Measurements from ENCODE around the gene GRHL3.

The GRHL3 gene

DNA sequence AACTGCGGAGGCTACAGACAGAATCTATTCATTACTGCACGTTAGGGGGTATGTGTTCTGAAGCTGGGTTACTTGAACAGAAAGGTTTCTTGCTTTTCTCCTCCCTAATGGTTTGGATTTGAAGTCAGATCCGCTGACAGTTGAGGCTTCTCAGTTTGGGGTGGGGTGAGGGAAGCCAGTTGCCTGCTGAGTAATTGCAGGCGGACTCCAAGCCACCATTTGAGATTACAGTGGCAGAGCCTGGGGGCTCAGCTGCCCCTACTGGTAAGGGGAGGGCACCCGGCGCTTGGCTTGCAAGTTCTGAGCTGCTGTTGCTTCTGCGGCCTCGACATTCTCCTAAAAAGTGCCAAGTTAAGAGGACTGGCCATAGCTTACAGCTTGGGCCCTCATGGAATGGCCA is 2.0 kb downstream of the GRHL3 start:
- Histone ChIP-seq H3K4me1 (ENCODE audit: control insufficient read depth, insufficient read depth, low read length) (peaks cover 17% of the 10 kb centered on the region), H3K9me3 (replicated peaks; ENCODE audit: low read length) (no peaks in the 10 kb centered on the region), H3K36me3 (ENCODE audit: insufficient read depth, low read length) (no peaks in the 10 kb centered on the region), H3K9ac (ENCODE audit: low read depth, low read length) (no peak overlapping the region), H3K4me3 (ENCODE audit: low read length) (peak overlapping the region; percentile 70), H3K4me2 (ENCODE audit: low read length) (peak overlapping the region; percentile 86), H3K27me3 (ENCODE audit: control insufficient read depth, insufficient read depth, low read length) (peaks cover 72% of the 10 kb centered on the region)

DNA sequence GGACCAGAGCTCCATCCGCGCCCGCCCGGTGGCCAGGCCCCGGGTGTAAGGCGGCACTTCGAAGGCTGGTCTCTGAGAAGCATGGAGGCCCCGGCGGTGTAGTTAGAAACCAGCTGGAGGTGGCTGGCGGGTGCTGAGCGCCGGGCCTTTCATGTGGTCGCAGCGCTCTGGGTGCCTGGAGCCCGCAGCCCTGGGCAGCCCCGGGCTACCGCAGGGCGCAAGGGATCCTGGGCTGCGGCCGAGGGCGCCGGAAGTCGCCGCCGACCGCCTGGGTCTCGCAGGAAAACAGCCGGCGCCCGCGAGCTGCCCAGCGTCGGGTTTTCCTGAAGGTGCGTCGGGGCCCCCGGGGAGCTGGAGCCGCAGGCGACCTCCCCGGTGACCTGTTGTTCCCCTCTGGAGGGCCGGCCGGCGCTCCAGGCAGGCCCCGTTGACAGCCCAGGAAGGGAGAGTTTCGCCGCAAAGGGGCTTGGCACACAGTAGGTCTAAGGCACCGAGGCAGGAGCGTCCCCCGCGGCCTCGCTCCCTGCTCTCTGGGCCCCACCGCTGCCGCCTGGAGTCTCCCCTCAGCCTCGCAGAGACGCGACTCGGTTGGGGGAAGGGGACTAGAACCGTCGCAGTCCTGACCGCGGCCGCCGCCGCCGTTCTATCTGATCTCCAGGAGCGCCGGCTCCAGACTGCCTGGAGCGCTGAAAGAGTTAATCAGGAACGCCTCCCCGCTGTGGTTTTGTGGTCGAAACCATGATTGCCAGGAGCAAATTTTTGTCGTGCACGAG is 2.7 kb downstream of the GRHL3 start:
- peak overlapping the region; percentile 75 for H3K9ac ChIP-seq (ENCODE audit: low read depth, low read length)
- peaks cover 17% of the 10 kb centered on the region for H3K4me1 ChIP-seq (ENCODE audit: control insufficient read depth, insufficient read depth, low read length)
- H3K4me3 ChIP-seq (ENCODE audit: low read length), result peak overlapping the region; percentile 70
- H3K36me3 ChIP-seq (ENCODE audit: insufficient read depth, low read length), result no peaks in the 10 kb centered on the region
- H3K27me3 ChIP-seq (ENCODE audit: control insufficient read depth, insufficient read depth, low read length), result peaks cover 76% of the 10 kb centered on the region
- H3K4me2 ChIP-seq (ENCODE audit: low read length), result peak overlapping the region; percentile 86
- no peaks in the 10 kb centered on the region for H3K9me3 ChIP-seq (replicated peaks; ENCODE audit: low read length)

DNA sequence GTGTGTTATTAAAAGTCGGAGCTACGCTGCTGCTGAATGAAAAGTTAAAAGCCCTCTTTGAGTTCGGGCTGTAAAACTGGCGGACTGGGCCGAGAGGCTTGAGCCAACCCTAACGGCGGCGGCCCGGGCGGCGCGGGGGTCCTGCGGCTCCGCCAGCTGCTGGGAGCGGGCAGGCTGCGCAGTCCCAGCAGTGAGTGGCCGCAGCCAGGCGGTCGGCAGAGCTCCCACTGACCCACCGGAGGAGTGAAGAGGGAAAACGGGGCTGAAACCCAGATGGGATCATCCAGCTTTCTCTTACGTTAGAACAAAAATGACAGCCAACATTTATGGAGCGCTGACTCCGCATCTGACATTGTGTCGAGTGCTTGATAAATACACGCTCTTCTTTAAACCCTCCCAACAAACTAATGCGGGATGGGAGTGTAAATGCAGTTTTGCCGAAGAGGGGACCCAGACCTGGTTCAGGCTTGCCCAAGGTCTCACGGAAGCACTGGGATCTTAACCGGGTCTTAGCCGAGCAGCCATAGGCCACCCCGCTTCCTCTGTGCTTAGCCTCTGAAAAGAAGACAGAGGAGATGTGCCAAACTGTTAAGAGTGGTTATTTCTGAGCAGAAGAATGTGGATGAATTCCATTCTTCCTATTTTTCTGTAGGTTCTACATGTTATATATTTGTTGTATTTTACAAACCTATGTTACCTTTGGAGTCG is 3.5 kb downstream of the GRHL3 start:
- H3K9me3 ChIP-seq (replicated peaks; ENCODE audit: low read length), result no peaks in the 10 kb centered on the region
- peak overlapping the region; percentile 70 for H3K4me3 ChIP-seq (ENCODE audit: low read length)
- H3K36me3 ChIP-seq (ENCODE audit: insufficient read depth, low read length), result no peaks in the 10 kb centered on the region
- peaks cover 75% of the 10 kb centered on the region for H3K27me3 ChIP-seq (ENCODE audit: control insufficient read depth, insufficient read depth, low read length)
- H3K4me2 ChIP-seq (ENCODE audit: low read length), result peak overlapping the region; percentile 86
- H3K4me1 ChIP-seq (ENCODE audit: control insufficient read depth, insufficient read depth, low read length), result peaks cover 17% of the 10 kb centered on the region
- peak overlapping the region; percentile 75 for H3K9ac ChIP-seq (ENCODE audit: low read depth, low read length)

DNA sequence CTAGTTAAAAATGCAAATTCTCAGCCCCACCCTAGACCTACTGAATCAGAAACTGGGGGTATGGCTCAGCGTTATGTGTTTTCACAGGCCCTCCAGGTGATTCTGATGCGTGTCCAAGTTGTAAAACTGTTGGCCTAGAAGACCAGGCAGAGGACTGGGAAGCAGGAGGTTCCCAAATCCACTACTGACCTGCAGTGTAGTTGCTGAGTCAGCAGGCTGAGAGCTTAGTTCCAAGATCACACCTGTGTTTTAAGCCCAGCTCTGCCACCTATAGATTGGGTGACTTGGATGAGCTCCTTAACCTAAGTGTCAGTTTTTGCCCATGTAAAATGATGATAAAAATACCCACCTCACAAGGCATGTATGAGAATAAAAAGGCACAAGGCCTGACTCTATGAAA is 4.1 kb downstream of the GRHL3 start:
- Histone ChIP-seq H3K9ac (ENCODE audit: low read depth, low read length) (no peak overlapping the region), H3K4me3 (ENCODE audit: low read length) (no peak overlapping the region), H3K27me3 (ENCODE audit: control insufficient read depth, insufficient read depth, low read length) (peaks cover 73% of the 10 kb centered on the region), H3K4me2 (ENCODE audit: low read length) (no peak overlapping the region), H3K4me1 (ENCODE audit: control insufficient read depth, insufficient read depth, low read length) (peaks cover 24% of the 10 kb centered on the region), H3K36me3 (ENCODE audit: insufficient read depth, low read length) (no peaks in the 10 kb centered on the region), H3K9me3 (replicated peaks; ENCODE audit: low read length) (no peaks in the 10 kb centered on the region)

DNA sequence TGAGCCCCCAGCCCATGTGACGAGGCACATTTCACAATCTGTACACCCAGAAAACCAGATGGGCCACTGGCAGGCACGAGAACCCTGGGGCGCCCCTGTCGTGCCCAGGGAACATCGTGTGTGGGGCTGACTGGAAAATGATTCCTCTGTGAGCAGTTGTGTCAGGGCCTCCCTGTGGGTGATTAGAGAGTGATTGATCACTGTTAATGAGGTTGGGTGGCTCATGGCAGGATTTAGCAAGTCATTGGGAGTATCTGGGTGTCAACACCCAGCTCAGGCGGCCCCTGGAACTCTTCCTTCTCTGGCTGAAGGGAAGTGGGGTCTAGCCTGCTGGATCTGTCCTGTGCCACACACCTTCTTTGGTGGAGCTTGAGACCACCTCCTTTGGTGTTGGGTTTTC is 5.7 kb downstream of the GRHL3 start:
- no peaks in the 10 kb centered on the region for H3K36me3 ChIP-seq (ENCODE audit: insufficient read depth, low read length)
- H3K4me3 ChIP-seq (ENCODE audit: low read length), result no peak overlapping the region
- no peak overlapping the region for H3K4me2 ChIP-seq (ENCODE audit: low read length)
- H3K9me3 ChIP-seq (replicated peaks; ENCODE audit: low read length), result no peaks in the 10 kb centered on the region
- peaks cover 65% of the 10 kb centered on the region for H3K27me3 ChIP-seq (ENCODE audit: control insufficient read depth, insufficient read depth, low read length)
- no peak overlapping the region for H3K9ac ChIP-seq (ENCODE audit: low read depth, low read length)
- H3K4me1 ChIP-seq (ENCODE audit: control insufficient read depth, insufficient read depth, low read length), result peaks cover 33% of the 10 kb centered on the region

DNA sequence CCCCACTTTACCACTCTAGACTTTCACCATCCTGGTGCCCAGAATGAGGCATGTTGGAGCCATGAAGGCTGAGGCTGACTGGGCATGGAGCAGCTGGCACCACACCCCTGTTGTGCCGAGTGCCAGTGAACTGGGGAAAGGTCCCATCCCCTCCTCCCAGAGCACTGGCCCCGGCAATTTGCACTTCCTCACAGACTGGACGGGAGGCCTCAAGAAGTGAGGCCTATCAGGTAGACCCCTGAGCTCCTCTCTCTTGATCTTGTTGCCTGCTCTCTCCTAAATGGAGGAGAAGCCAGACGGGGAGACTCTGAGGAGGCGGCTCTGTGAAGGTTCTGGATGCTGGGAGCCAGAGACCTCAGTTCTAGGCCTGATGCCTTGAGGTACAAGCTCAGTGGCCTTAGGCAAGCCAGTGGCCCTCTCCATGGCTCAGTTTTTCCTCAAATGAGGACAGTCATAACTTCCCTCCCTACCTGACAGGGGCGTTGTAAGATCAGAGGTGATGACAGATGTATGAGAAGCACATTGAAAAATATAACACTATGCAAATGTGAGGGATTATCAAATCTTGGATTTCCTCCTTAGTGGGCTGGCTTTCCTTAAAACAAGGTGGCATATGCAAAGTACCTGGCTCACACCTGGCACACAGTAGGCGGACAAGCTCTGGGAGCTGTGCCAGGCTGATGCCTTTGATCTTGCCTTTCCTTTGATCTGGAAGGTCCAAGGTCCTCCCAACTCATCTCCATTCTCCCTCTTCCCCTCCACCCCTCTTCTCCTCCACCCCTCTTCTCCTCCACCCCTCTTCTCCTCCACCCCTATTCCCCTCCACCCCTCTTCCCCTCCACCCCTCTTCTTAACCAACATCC is 6.7 kb downstream of the GRHL3 start:
- no peaks in the 10 kb centered on the region for H3K36me3 ChIP-seq (ENCODE audit: insufficient read depth, low read length)
- H3K9me3 ChIP-seq (replicated peaks; ENCODE audit: low read length), result no peaks in the 10 kb centered on the region
- H3K27me3 ChIP-seq (ENCODE audit: control insufficient read depth, insufficient read depth, low read length), result peaks cover 56% of the 10 kb centered on the region
- no peak overlapping the region for H3K4me3 ChIP-seq (ENCODE audit: low read length)
- H3K9ac ChIP-seq (ENCODE audit: low read depth, low read length), result no peak overlapping the region
- H3K4me2 ChIP-seq (ENCODE audit: low read length), result no peak overlapping the region
- peaks cover 41% of the 10 kb centered on the region for H3K4me1 ChIP-seq (ENCODE audit: control insufficient read depth, insufficient read depth, low read length)

DNA sequence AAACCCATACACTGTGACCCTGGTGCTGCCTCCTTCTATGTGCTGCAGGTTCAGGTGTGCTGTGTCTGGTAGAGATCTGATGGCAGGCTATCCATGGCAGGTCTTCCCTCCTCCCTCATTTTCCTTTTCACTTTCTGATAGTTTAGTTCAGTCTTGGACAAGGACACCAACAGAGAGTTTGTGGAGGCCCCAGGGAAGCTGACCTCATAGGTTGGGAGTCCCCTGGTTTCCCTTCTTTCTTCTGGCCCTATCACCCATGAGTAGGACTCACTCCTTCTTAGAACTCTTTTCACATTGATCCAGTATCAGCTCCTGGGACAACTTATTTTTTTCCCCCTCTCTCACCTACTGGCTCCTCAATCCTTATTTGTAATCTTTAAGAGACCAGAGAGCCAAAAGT is 8.3 kb downstream of the GRHL3 start:
- H3K27me3 ChIP-seq (ENCODE audit: control insufficient read depth, insufficient read depth, low read length), result peaks cover 46% of the 10 kb centered on the region
- H3K36me3 ChIP-seq (ENCODE audit: insufficient read depth, low read length), result no peaks in the 10 kb centered on the region
- H3K4me1 ChIP-seq (ENCODE audit: control insufficient read depth, insufficient read depth, low read length), result peaks cover 26% of the 10 kb centered on the region
- H3K4me2 ChIP-seq (ENCODE audit: low read length), result no peak overlapping the region
- no peak overlapping the region for H3K4me3 ChIP-seq (ENCODE audit: low read length)
- no peak overlapping the region for H3K9ac ChIP-seq (ENCODE audit: low read depth, low read length)
- H3K9me3 ChIP-seq (replicated peaks; ENCODE audit: low read length), result no peaks in the 10 kb centered on the region

DNA sequence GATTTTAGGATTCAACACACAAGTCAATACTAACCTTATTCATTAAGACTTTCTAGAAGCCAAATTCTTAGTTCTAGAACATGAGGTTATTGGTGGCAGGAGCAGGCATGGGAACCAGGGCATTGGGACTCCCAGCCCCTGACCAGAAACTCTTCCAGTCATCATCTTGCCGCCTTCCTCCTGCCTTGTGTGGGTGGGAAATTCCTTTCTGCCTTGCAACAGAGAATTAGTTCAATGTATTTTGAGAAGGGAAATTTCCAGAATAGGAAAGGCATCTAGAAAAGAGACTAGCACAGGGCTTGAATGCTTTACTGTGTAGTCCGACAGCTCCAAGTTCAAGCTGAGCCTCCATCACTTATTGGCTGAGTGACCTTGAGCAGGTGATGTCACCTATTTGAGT is 8.7 kb downstream of the GRHL3 start:
- peaks cover 42% of the 10 kb centered on the region for H3K27me3 ChIP-seq (ENCODE audit: control insufficient read depth, insufficient read depth, low read length)
- no peak overlapping the region for H3K9ac ChIP-seq (ENCODE audit: low read depth, low read length)
- H3K4me2 ChIP-seq (ENCODE audit: low read length), result no peak overlapping the region
- peaks cover 24% of the 10 kb centered on the region for H3K4me1 ChIP-seq (ENCODE audit: control insufficient read depth, insufficient read depth, low read length)
- no peaks in the 10 kb centered on the region for H3K9me3 ChIP-seq (replicated peaks; ENCODE audit: low read length)
- H3K36me3 ChIP-seq (ENCODE audit: insufficient read depth, low read length), result no peaks in the 10 kb centered on the region
- no peak overlapping the region for H3K4me3 ChIP-seq (ENCODE audit: low read length)

DNA sequence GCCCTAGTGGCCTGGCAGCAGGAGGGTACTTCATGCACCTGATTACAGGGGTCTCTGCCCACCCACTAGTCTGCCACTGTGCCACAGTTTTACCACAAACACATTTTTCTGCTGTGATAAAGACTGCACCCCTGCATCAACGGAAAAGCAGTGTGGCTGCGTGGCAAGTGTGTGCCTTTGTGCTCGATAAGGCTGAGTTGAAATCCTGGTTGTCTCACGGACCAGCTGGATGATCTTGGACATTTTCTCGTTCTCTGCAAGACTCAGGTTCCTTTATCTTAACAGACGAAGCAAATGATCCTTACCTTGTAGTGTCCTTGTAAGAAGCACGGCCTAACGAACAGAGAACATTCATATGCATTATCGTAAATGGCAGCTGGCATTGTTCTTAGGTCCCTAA is 10.2 kb downstream of the GRHL3 start:
- H3K36me3 ChIP-seq (ENCODE audit: insufficient read depth, low read length), result no peaks in the 10 kb centered on the region
- H3K9ac ChIP-seq (ENCODE audit: low read depth, low read length), result no peak overlapping the region
- no peak overlapping the region for H3K4me2 ChIP-seq (ENCODE audit: low read length)
- peaks cover 29% of the 10 kb centered on the region for H3K27me3 ChIP-seq (ENCODE audit: control insufficient read depth, insufficient read depth, low read length)
- no peak overlapping the region for H3K4me3 ChIP-seq (ENCODE audit: low read length)
- peaks cover 24% of the 10 kb centered on the region for H3K4me1 ChIP-seq (ENCODE audit: control insufficient read depth, insufficient read depth, low read length)
- H3K9me3 ChIP-seq (replicated peaks; ENCODE audit: low read length), result no peaks in the 10 kb centered on the region

DNA sequence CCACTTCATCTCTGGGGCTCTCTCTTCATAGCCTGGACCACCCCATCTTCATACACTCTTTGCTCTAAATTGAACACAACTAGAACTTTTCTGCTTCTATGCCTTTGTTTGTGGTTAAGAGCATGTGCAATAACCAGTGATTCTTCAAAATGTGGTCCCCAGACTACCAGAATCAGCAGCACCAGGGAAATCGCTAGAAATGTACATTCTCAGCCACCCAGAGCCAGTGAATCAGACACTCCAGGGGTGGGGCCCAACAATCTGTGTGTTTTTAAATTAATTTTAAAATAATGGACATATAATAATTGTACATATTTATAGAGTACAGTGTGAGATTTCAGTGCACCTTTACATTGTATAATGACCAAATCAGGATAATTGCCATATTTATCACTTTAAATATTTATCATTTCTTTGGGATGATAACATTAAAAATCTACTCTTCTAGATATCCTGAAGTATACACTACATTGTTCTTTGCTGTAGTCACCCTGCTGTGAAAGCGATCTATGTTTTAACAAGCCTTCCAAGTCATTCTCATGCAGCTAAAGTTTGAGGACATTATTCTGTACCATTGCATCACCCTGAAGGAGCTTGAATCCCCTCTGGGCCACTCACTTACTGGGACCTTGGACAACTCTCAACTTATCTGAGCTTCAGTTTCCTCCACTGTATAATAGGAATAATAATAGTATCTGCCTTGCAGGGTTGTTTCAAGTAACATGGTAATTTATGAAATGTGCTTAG is 10.8 kb downstream of the GRHL3 start:
- Histone ChIP-seq H3K9me3 (replicated peaks; ENCODE audit: low read length) (no peaks in the 10 kb centered on the region), H3K9ac (ENCODE audit: low read depth, low read length) (no peak overlapping the region), H3K27me3 (ENCODE audit: control insufficient read depth, insufficient read depth, low read length) (peaks cover 23% of the 10 kb centered on the region), H3K36me3 (ENCODE audit: insufficient read depth, low read length) (no peaks in the 10 kb centered on the region), H3K4me1 (ENCODE audit: control insufficient read depth, insufficient read depth, low read length) (peaks cover 24% of the 10 kb centered on the region), H3K4me3 (ENCODE audit: low read length) (no peak overlapping the region), H3K4me2 (ENCODE audit: low read length) (no peak overlapping the region)
